Trophoblast cell (in vitro differentiated cells and primary cell): ENCODE data around the gene MED12.
A peak's percentile ranks its signal among the peaks of the same experiment; 100 is the strongest.

Experiments used
- DNase-seq, 2 donors: peaks; one replicate each; pipeline ENCODE4 v3.0.0-alpha.2; 2016
- H2AFZ ChIP-seq: 2 replicates; pipeline ENCODE4 v1.6.1; 2013; ENCODE audit warnings: low read length, moderate library complexity, mild to moderate bottlenecking; ENCODE audit not compliant: insufficient read depth, poor library complexity
- H2AK5ac ChIP-seq: 2 replicates; pipeline ENCODE4 v1.6.1; 2013; ENCODE audit warnings: mild to moderate bottlenecking, low read length
- H2BK120ac ChIP-seq: 2 replicates; pipeline ENCODE4 v1.6.1; 2013; ENCODE audit warnings: low read length, mild to moderate bottlenecking, moderate library complexity; ENCODE audit not compliant: insufficient read depth, poor library complexity
- H2BK12ac ChIP-seq: 2 replicates; pipeline ENCODE4 v1.6.1; 2013; ENCODE audit warnings: mild to moderate bottlenecking, low read length, moderate library complexity
- H2BK5ac ChIP-seq: 2 replicates; pipeline ENCODE4 v1.6.1; 2013; ENCODE audit warnings: low read length, low read depth, moderate library complexity, mild to moderate bottlenecking; ENCODE audit not compliant: poor library complexity
- H3K14ac ChIP-seq: 2 replicates; pipeline ENCODE4 v1.6.1; 2013; ENCODE audit warnings: mild to moderate bottlenecking, low read length
- H3K18ac ChIP-seq: 2 replicates; pipeline ENCODE4 v1.6.1; 2013; ENCODE audit warnings: mild to moderate bottlenecking, low read length
- H3K23ac ChIP-seq: 2 replicates; pipeline ENCODE4 v1.6.1; 2013; ENCODE audit warnings: low read length
- H3K27ac ChIP-seq: 2 replicates; pipeline ENCODE4 v1.5.1; 2013; ENCODE audit warnings: low read depth, mild to moderate bottlenecking, inconsistent platforms, low read length, moderate library complexity
- H3K27me3 ChIP-seq: 2 replicates; pipeline ENCODE4 v1.6.1; 2013; ENCODE audit warnings: inconsistent platforms, mild to moderate bottlenecking, low read length, moderate library complexity; ENCODE audit not compliant: insufficient read depth
- H3K36me3 ChIP-seq, 2 experiments: 1 replicate in 1 of 2; 2 replicates in 1 of 2; pipeline ENCODE4 v1.6.1; 2013; ENCODE audit warnings: low read length in 2 of 2, mild to moderate bottlenecking in 2 of 2, moderate library complexity in 1 of 2; ENCODE audit not compliant: insufficient read depth in 2 of 2, control insufficient read depth in 1 of 2
- H3K4ac ChIP-seq: 2 replicates; pipeline ENCODE4 v1.6.1; 2013; ENCODE audit warnings: low read depth, mild to moderate bottlenecking, low read length, moderate library complexity
- H3K4me1 ChIP-seq, 2 experiments: 1 replicate in 1 of 2; 2 replicates in 1 of 2; pipeline ENCODE4 v1.6.1; 2013; ENCODE audit warnings: low read length in 2 of 2, mild to moderate bottlenecking in 2 of 2, moderate library complexity in 1 of 2; ENCODE audit not compliant: insufficient read depth in 2 of 2, control insufficient read depth in 1 of 2
- H3K4me2 ChIP-seq: 2 replicates; pipeline ENCODE4 v1.6.1; 2013; ENCODE audit warnings: inconsistent platforms, mild to moderate bottlenecking, low read length, moderate library complexity
- H3K4me3 ChIP-seq: 2 replicates; pipeline ENCODE4 v1.5.1; 2013; ENCODE audit warnings: mild to moderate bottlenecking, low read depth, low read length, inconsistent platforms
- H3K79me1 ChIP-seq: one replicate; pipeline ENCODE4 v1.6.1; 2013; ENCODE audit warnings: low read length
- H3K79me2 ChIP-seq: 2 replicates; pipeline ENCODE4 v1.6.1; 2013; ENCODE audit warnings: low read length, mild to moderate bottlenecking; ENCODE audit not compliant: control insufficient read depth, insufficient read depth, poor library complexity
- H3K9ac ChIP-seq: 2 replicates; pipeline ENCODE4 v1.6.1; 2013; ENCODE audit warnings: mild to moderate bottlenecking, low read length
- H3K9me3 ChIP-seq: 2 replicates; pipeline ENCODE4 v1.6.1; 2013; ENCODE audit warnings: low read depth, mild to moderate bottlenecking, control low read depth, inconsistent platforms, low read length; ENCODE audit not compliant: insufficient read depth
- H4K12ac ChIP-seq: 2 replicates; pipeline ENCODE4 v1.6.1; 2013; ENCODE audit warnings: low read depth, mild to moderate bottlenecking, low read length, moderate library complexity
- H4K8ac ChIP-seq: 2 replicates; pipeline ENCODE4 v1.6.1; 2013; ENCODE audit warnings: low read depth, mild to moderate bottlenecking, low read length, moderate library complexity
- H4K91ac ChIP-seq: one replicate; pipeline ENCODE4 v1.6.1; 2013; ENCODE audit warnings: low read depth, mild to moderate bottlenecking, low read length, moderate library complexity
- WGBS: extraction: QIAGEN DNeasy Blood & Tissue Kit; methylation state at CpG from one replicate; pipeline ENCODE4 v1.1.7; 2013; ENCODE audit warnings: missing lambda C conversion rate; ENCODE audit not compliant: insufficient read length, insufficient coverage; ENCODE audit errors: extremely low coverage; 5-methylcytosine and 5-hydroxymethylcytosine counted together

MED12 gene

DNA sequence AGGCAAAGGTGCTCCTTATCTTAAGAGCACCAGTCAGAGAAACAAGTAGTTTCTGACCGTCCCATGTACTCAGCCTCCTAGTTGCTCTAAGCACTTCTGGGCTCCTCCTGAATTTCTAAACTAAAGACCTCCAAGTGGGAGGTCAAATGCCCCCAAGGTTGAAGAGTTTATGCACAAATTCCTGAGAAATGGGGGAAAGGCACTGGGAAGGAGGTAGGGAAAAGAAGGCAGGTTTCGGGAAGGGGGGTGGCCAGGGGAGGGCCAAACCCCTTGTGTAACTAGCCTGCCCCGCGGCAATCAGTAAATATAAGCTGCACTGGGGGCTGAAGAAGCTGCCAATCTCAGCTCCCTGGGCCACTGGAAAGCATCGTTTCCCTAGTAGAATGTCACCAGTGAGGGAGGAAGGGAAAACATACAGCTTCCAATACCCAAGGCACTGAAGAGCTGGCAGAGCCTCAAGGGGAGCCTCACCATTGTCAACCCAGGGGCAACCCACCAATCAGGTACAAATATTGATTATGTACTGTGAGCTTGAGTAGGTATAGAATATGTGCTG lies 19.4 kb upstream of the MED12 start:
- no peak overlapping the region for H2BK5ac ChIP-seq
- no peak overlapping the region for H3K18ac ChIP-seq
- H3K27ac ChIP-seq: no peak overlapping the region
- peaks cover 0 to 7% of the 10 kb centered on the region in 2 experiments for H3K36me3 ChIP-seq
- no peak overlapping the region for H2BK12ac ChIP-seq
- no peak overlapping the region for H4K12ac ChIP-seq
- H3K23ac ChIP-seq: no peak overlapping the region
- no peaks in the 10 kb centered on the region for H3K79me2 ChIP-seq
- H3K14ac ChIP-seq: no peak overlapping the region
- H3K27me3 ChIP-seq: no peaks in the 10 kb centered on the region
- WGBS: no CpG with 5 or more reads among the region's 5 CpGs
- H3K4me3 ChIP-seq: no peak overlapping the region
- H3K9me3 ChIP-seq: no peaks in the 10 kb centered on the region
- no peak for DNase-seq
- H3K4me2 ChIP-seq: no peak overlapping the region
- H2BK120ac ChIP-seq: no peak overlapping the region
- H2AFZ ChIP-seq: no peak overlapping the region
- peaks cover 13 to 22% of the 10 kb centered on the region in 2 experiments for H3K4me1 ChIP-seq
- H3K9ac ChIP-seq: no peak overlapping the region
- peaks cover 8% of the 10 kb centered on the region for H3K79me1 ChIP-seq
- H4K8ac ChIP-seq: no peak overlapping the region
- no peak overlapping the region for H4K91ac ChIP-seq
- no peak overlapping the region for H2AK5ac ChIP-seq
- H3K4ac ChIP-seq: no peak overlapping the region

DNA sequence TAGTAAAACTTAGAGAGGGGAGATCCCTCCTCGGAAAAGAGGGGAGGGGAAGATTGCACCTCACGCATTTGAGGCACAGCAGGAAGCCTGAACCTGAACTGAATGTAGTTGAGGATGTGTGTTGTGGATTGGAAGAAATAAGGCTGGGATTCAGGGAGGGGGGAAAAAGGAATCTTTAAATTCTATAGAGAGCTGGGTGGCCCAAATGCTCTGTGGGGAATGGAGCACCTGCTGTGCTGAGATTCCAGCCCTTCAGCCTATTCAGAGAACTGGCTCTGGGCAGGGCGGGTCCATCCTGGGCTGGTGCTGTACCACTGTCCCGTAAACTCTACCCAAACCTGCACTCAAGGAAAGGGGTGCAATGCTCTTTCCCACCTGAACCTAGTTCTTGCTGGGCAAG lies 18.7 kb upstream of the MED12 start:
- Histone ChIP-seq H2AFZ (no peak overlapping the region), H3K79me1 (peaks cover 9% of the 10 kb centered on the region), H3K9ac (no peak overlapping the region), H3K36me3 (peaks cover 0 to 7% of the 10 kb centered on the region in 2 experiments), H3K79me2 (no peaks in the 10 kb centered on the region), H4K12ac (no peak overlapping the region), H3K27me3 (no peaks in the 10 kb centered on the region), H2BK12ac (peak overlapping the region; percentile 67), H3K14ac (no peak overlapping the region), H3K27ac (no peak overlapping the region), H2BK120ac (no peak overlapping the region), H2AK5ac (no peak overlapping the region), H4K91ac (no peak overlapping the region), H3K23ac (no peak overlapping the region), H3K18ac (no peak overlapping the region), H4K8ac (no peak overlapping the region), H2BK5ac (no peak overlapping the region), H3K4me3 (no peak overlapping the region), H3K4ac (no peak overlapping the region), H3K4me1 (peaks cover 15 to 28% of the 10 kb centered on the region in 2 experiments), H3K9me3 (no peaks in the 10 kb centered on the region), H3K4me2 (no peak overlapping the region)
- no CpG with 5 or more reads among the region's 4 CpGs for WGBS
- no peak for DNase-seq

GRCh38 chrX:71100581-71101505 lies 17.6 kb upstream of the MED12 start:
- no peak overlapping the region for H2BK5ac ChIP-seq
- no peak overlapping the region for H4K8ac ChIP-seq
- no peak for DNase-seq
- no peak overlapping the region for H2BK120ac ChIP-seq
- peaks cover 15 to 29% of the 10 kb centered on the region in 2 experiments for H3K4me1 ChIP-seq
- H3K9me3 ChIP-seq: no peaks in the 10 kb centered on the region
- no peak overlapping the region for H3K4me2 ChIP-seq
- no peak overlapping the region for H3K27ac ChIP-seq
- H3K23ac ChIP-seq: no peak overlapping the region
- H3K18ac ChIP-seq: no peak overlapping the region
- no CpG with 5 or more reads among the region's 31 CpGs for WGBS
- no peak overlapping the region for H2AFZ ChIP-seq
- no peak overlapping the region for H3K4me3 ChIP-seq
- H3K27me3 ChIP-seq: no peaks in the 10 kb centered on the region
- H3K4ac ChIP-seq: no peak overlapping the region
- no peak overlapping the region for H4K91ac ChIP-seq
- no peak overlapping the region for H2AK5ac ChIP-seq
- H2BK12ac ChIP-seq: peak overlapping the region; percentile 13
- no peak overlapping the region for H3K14ac ChIP-seq
- H3K36me3 ChIP-seq: peaks cover 0 to 7% of the 10 kb centered on the region in 2 experiments
- no peak overlapping the region for H4K12ac ChIP-seq
- no peak overlapping the region for H3K9ac ChIP-seq
- peaks cover 9% of the 10 kb centered on the region for H3K79me1 ChIP-seq
- H3K79me2 ChIP-seq: no peaks in the 10 kb centered on the region

DNA sequence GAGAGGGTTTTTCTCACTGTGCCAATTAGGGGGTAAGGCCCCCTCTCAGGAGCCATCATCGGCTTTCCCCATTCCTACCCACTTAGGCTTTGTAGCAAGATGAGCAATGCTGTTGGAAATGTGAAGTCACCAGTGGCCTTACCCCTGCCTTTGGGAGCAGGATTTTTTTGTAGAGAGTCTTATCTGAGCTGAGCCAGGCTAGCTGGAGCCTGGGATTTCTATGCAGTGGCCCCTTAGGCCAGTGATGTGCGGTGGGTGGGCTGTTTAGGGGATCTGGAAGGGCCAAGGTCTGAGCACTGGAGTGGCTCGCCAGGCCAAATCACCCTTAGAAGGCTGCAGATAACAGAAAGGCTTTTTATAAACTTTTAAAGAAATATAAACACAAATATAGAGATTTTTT lies 16.1 kb upstream of the MED12 start:
- DNase-seq: no peak
- H3K9me3 ChIP-seq: no peaks in the 10 kb centered on the region
- H3K14ac ChIP-seq: no peak overlapping the region
- H2BK120ac ChIP-seq: no peak overlapping the region
- H3K23ac ChIP-seq: no peak overlapping the region
- H3K9ac ChIP-seq: no peak overlapping the region
- no peaks in the 10 kb centered on the region for H3K27me3 ChIP-seq
- peak overlapping the region; percentile 72 for H2BK12ac ChIP-seq
- H3K4ac ChIP-seq: no peak overlapping the region
- no peaks in the 10 kb centered on the region for H3K79me2 ChIP-seq
- no peak overlapping the region for H3K4me3 ChIP-seq
- no peak overlapping the region for H2AK5ac ChIP-seq
- peak overlapping the region; percentile 21 for H4K91ac ChIP-seq
- peaks cover 4% of the 10 kb centered on the region for H3K79me1 ChIP-seq
- no CpG with 5 or more reads among the region's 3 CpGs for WGBS
- H3K36me3 ChIP-seq: peaks cover 0 to 7% of the 10 kb centered on the region in 2 experiments
- H3K4me2 ChIP-seq: no peak overlapping the region
- peaks cover 21 to 34% of the 10 kb centered on the region in 2 experiments for H3K4me1 ChIP-seq
- H3K27ac ChIP-seq: peak overlapping the region; percentile 66
- H4K8ac ChIP-seq: no peak overlapping the region
- no peak overlapping the region for H4K12ac ChIP-seq
- no peak overlapping the region for H3K18ac ChIP-seq
- H2AFZ ChIP-seq: no peak overlapping the region
- H2BK5ac ChIP-seq: no peak overlapping the region
